HL-60 (cell line): ENCODE results near the gene TIMM8B.

Experiments
- POLR2AphosphoS5 ChIP-seq: IDR thresholded peaks from 2 replicates; pipeline ENCODE4 v1.6.1; 2012; ENCODE audit warnings: low read depth
- TF ChIP-seq, protein P1 (sequence below): IDR thresholded peaks from 2 replicates; pipeline ENCODE4 v1.6.1; 2012; ENCODE audit warnings: low read depth; ENCODE audit not compliant: insufficient replicate concordance
- TF ChIP-seq, protein P2 (sequence below): IDR thresholded peaks from one replicate; pipeline ENCODE4 v1.5.1; 2011; ENCODE audit warnings: low read length, control low read depth, inconsistent platforms; ENCODE audit not compliant: insufficient read depth

DNA sequence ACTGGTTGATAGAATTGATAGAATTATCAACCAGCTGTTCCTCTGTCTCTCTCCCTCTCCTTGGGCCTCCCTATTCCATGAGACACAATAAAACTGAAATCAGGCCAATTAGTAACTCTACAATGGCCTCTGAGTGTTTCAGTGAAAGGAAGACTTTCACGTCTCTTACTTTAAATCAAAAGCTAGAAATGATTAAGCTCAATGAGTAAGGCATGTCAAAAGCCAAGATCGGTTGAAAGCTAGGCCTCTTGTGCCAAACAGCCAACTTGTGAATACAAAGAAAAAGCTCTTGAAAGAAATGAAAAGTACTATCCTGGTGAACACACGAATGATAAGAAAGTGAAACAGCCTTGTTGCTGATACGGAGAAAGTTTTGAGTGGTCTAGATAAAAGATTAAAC lies 29.4 kb downstream of the TIMM8B start:
- TF ChIP-seq, protein P1, sequence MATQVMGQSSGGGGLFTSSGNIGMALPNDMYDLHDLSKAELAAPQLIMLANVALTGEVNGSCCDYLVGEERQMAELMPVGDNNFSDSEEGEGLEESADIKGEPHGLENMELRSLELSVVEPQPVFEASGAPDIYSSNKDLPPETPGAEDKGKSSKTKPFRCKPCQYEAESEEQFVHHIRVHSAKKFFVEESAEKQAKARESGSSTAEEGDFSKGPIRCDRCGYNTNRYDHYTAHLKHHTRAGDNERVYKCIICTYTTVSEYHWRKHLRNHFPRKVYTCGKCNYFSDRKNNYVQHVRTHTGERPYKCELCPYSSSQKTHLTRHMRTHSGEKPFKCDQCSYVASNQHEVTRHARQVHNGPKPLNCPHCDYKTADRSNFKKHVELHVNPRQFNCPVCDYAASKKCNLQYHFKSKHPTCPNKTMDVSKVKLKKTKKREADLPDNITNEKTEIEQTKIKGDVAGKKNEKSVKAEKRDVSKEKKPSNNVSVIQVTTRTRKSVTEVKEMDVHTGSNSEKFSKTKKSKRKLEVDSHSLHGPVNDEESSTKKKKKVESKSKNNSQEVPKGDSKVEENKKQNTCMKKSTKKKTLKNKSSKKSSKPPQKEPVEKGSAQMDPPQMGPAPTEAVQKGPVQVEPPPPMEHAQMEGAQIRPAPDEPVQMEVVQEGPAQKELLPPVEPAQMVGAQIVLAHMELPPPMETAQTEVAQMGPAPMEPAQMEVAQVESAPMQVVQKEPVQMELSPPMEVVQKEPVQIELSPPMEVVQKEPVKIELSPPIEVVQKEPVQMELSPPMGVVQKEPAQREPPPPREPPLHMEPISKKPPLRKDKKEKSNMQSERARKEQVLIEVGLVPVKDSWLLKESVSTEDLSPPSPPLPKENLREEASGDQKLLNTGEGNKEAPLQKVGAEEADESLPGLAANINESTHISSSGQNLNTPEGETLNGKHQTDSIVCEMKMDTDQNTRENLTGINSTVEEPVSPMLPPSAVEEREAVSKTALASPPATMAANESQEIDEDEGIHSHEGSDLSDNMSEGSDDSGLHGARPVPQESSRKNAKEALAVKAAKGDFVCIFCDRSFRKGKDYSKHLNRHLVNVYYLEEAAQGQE, result no peak
- TF ChIP-seq, protein P2, sequence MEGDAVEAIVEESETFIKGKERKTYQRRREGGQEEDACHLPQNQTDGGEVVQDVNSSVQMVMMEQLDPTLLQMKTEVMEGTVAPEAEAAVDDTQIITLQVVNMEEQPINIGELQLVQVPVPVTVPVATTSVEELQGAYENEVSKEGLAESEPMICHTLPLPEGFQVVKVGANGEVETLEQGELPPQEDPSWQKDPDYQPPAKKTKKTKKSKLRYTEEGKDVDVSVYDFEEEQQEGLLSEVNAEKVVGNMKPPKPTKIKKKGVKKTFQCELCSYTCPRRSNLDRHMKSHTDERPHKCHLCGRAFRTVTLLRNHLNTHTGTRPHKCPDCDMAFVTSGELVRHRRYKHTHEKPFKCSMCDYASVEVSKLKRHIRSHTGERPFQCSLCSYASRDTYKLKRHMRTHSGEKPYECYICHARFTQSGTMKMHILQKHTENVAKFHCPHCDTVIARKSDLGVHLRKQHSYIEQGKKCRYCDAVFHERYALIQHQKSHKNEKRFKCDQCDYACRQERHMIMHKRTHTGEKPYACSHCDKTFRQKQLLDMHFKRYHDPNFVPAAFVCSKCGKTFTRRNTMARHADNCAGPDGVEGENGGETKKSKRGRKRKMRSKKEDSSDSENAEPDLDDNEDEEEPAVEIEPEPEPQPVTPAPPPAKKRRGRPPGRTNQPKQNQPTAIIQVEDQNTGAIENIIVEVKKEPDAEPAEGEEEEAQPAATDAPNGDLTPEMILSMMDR, result no peak
- TF ChIP-seq POLR2AphosphoS5, result no peak
